GM12892 (cell line): Measurements from ENCODE around the gene VARS2.

Experiments used
- POLR2A ChIP-seq: IDR thresholded peaks from 2 replicates; pipeline ENCODE4 v1.6.1; 2011; ENCODE audit warnings: low read depth, low read length, control low read depth
- POLR2AphosphoS5 ChIP-seq: IDR thresholded peaks from 2 replicates; pipeline ENCODE4 v1.6.1; 2011; ENCODE audit warnings: low read depth, low read length, control low read depth

- TF ChIP-seq POLR2A: no peak
- no peak for TF ChIP-seq POLR2AphosphoS5
Observed at GRCh38 chr6:30891816-30892538, 22.1 kb upstream of the VARS2 start.
